NB4 (cell line): ENCODE measurements around the gene C15orf39.

Experiments
- CTCF ChIP-seq: IDR thresholded peaks from one replicate; pipeline ENCODE4 v1.5.1; 2012; ENCODE audit warnings: low read depth, low read length
- MYC ChIP-seq: IDR thresholded peaks from 2 replicates; pipeline ENCODE4 v1.6.1; 2011; ENCODE audit warnings: low read depth, low read length
- POLR2A ChIP-seq: IDR thresholded peaks from 2 replicates; pipeline ENCODE4 v1.6.1; 2011; ENCODE audit warnings: mild to moderate bottlenecking; ENCODE audit not compliant: insufficient read length; ENCODE audit errors: extremely low read depth

GRCh38 chr15:75231836-75232235, 30.2 kb downstream of the C15orf39 start:
- TF ChIP-seq CTCF (no peak), POLR2A (no peak), MYC (no peak)
